GM19023 (cell line): ENCODE results near the gene OR1F1.
A peak's percentile ranks its signal among the peaks of the same experiment; 100 is the strongest.
"Not testable (repeated sequence)": the region's sequence is repeated elsewhere in the genome, so short reads cannot be mapped to it uniquely, and the experiment has no call there.

Source experiments
- ATAC-seq: cut with Tn5 transposase; IDR thresholded peaks from one replicate; pipeline ENCODE4 v1.9.1; 2021; ENCODE audit warnings: mild to moderate bottlenecking, moderate library complexity; ENCODE audit not compliant: unreplicated experiment

OR1F1 gene

GRCh38 chr16:3195975-3196374 lies 8.0 kb downstream of the OR1F1 start:
- no peak for ATAC-seq

GRCh38 chr16:3197694-3198333 lies 9.8 kb downstream of the OR1F1 start:
- ATAC-seq, result not testable (repeated sequence)

- ATAC-seq, result no peak
Measured at GRCh38 chr16:3198334-3199072, 10.5 kb downstream of the OR1F1 start.

GRCh38 chr16:3202903-3203539 lies 15.0 kb downstream of the OR1F1 start:
- no peak for ATAC-seq

- not testable (repeated sequence) for ATAC-seq
Measured at GRCh38 chr16:3205939-3206338, 17.9 kb downstream of the OR1F1 start.

GRCh38 chr16:3207086-3207953 lies 19.3 kb downstream of the OR1F1 start:
- ATAC-seq, result no peak

- no peak for ATAC-seq
Measured at GRCh38 chr16:3212006-3212405, 24.0 kb downstream of the OR1F1 start.

- ATAC-seq, result no peak
Measured at GRCh38 chr16:3212567-3212966, 24.6 kb downstream of the OR1F1 start.

GRCh38 chr16:3214904-3215600 lies 27.0 kb downstream of the OR1F1 start:
- ATAC-seq, result no peak

GRCh38 chr16:3215601-3216262 lies 27.7 kb downstream of the OR1F1 start:
- no peak for ATAC-seq

GRCh38 chr16:3216263-3216640 lies 28.2 kb downstream of the OR1F1 start:
- ATAC-seq, result no peak

- no peak for ATAC-seq
Measured at GRCh38 chr16:3220839-3221238, 32.8 kb downstream of the OR1F1 start.

- no peak for ATAC-seq
Measured at GRCh38 chr16:3223913-3224515, 36.0 kb downstream of the OR1F1 start.

GRCh38 chr16:3234543-3234856 lies 46.5 kb downstream of the OR1F1 start:
- no peak for ATAC-seq

- ATAC-seq, result peak; percentile 91
Measured at GRCh38 chr16:3234857-3235561, 47.0 kb downstream of the OR1F1 start, which contains the start of gene ZNF200. TSS of gene ZNF200 (minus strand) at chr16:3235158. CDS start at chr16:3233755, 1,403 bp downstream.

GRCh38 chr16:3235856-3236669 lies 48.1 kb downstream of the OR1F1 start:
- ATAC-seq, result no peak

GRCh38 chr16:3241761-3242160 lies 53.8 kb downstream of the OR1F1 start:
- no peak for ATAC-seq

GRCh38 chr16:3242709-3243108 lies 54.7 kb downstream of the OR1F1 start:
- ATAC-seq, result no peak
